Loucy (cell line): ENCODE results near the gene HOXA2.

Experiments used
- CTCF ChIP-seq: fragments of 200-600 bp; sonication (generic); conservative IDR thresholded peaks from 2 replicates; pipeline ENCODE4 v1.5.1; 2014; ENCODE audit warnings: mild to moderate bottlenecking, antibody characterized with exemption, low read length
- EZH2phosphoT487 ChIP-seq: fragments of 200-600 bp; IDR thresholded peaks from 2 replicates; pipeline ENCODE4 v1.6.1; 2018; ENCODE audit warnings: antibody characterized with exemption, mild to moderate bottlenecking, moderate library complexity, borderline replicate concordance

GRCh38 chr7:27112955-27113949, 10.8 kb upstream of the HOXA2 start:
- TF ChIP-seq CTCF (no peak), EZH2phosphoT487 (no peak)
